A549 (cell line): ENCODE measurements around the gene ZBTB20. TPM values are rescaled to one million over a fixed set of nuclear protein-coding genes. Genes with fewer than 3 reads are reported as not detected.
"Not testable (repeated sequence)": the region's sequence is repeated elsewhere in the genome, so short reads cannot be mapped to it uniquely, and the experiment has no call there.

ENCODE experiments used
- ATAC-seq, 2 experiments: fragments of 200-7000 bp in 1 of 2; fragments of >200 bp in 1 of 2; cut with Nextera tagmentation in 1 of 2; cut with Tn5 transposase in 1 of 2; 3 replicates each; pipeline versions ENCODE4 v1.8.0 to v1.9.1; 2018 to 2020; ENCODE audit warnings: mild to moderate bottlenecking in 1 of 2, moderate library complexity in 1 of 2
- CTCF ChIA-PET: fragments of 300-600 bp; sonication (Branson Sonifier 250); formaldehyde crosslinking; extraction: SDS; loops from one replicate; lab custom pipeline; 2021; ENCODE audit warnings: antibody characterized with exemption, inconsistent platforms; lab: Yijun Ruan, JAX
- POLR2A ChIA-PET: fragments of 350-600 bp; formaldehyde crosslinking; extraction: SDS; loops from one replicate; lab custom pipeline; 2021; ENCODE audit warnings: antibody characterized with exemption, inconsistent platforms; lab: Yijun Ruan, JAX
- DNase-seq, 2 experiments: peaks; one replicate each; pipeline versions ENCODE4 v3.0.0 to v3.0.0-alpha.2; 2011 to 2016; ENCODE audit warnings: low read depth in 1 of 2, low spot score in 1 of 2
- FAIRE-seq: peaks from 2 replicates; lab custom pipeline; 2011; peaks lifted over from hg19 to GRCh38; lab: Jason Lieb, UNC
- H3K27ac ChIP-seq, 2 experiments: fragments of >200 bp; sonication (Bioruptor Twin); formaldehyde crosslinking; 3 replicates each; pipeline ENCODE4 v1.5.1; 2016 to 2017
- H3K4me1 ChIP-seq: fragments of >200 bp; sonication (Bioruptor Twin); formaldehyde crosslinking; 3 replicates; pipeline ENCODE4 v1.6.1; 2016
- H3K4me2 ChIP-seq: fragments of >200 bp; sonication (Bioruptor Twin); formaldehyde crosslinking; 3 replicates; pipeline ENCODE4 v1.6.1; 2016
- H3K4me3 ChIP-seq: fragments of >200 bp; sonication (Bioruptor Twin); formaldehyde crosslinking; 3 replicates; pipeline ENCODE4 v1.5.1; 2016
- H3K9me3 ChIP-seq: fragments of >200 bp; sonication (Bioruptor Twin); formaldehyde crosslinking; 3 replicates; pipeline ENCODE4 v1.6.1; 2016
- ATOH8 ChIP-seq: fragments of 250-450 bp; sonication (Bioruptor Pico); IDR thresholded peaks from 2 replicates; pipeline ENCODE4 v1.5.0; 2020; ENCODE audit warnings: low read depth, mild to moderate bottlenecking, moderate library complexity
- BCL3 ChIP-seq: fragments of >200 bp; sonication (Bioruptor Twin); formaldehyde crosslinking; IDR thresholded peaks from 3 replicates; pipeline ENCODE4 v1.6.1; 2016
- BHLHE40 ChIP-seq: IDR thresholded peaks from 2 replicates; pipeline ENCODE4 v1.6.1; 2012; ENCODE audit warnings: low read depth, low read length, inconsistent platforms
- CBX8 ChIP-seq: fragments of 200-600 bp; sonication (generic); IDR thresholded peaks from 2 replicates; pipeline ENCODE4 v1.6.1; 2016
- E2F6 ChIP-seq: IDR thresholded peaks from 2 replicates; pipeline ENCODE4 v1.6.1; 2012; ENCODE audit warnings: low read depth, borderline replicate concordance
- EHF ChIP-seq: fragments of 250-450 bp; sonication (Bioruptor Pico); IDR thresholded peaks from 2 replicates; pipeline ENCODE4 v1.5.0; 2020; ENCODE audit warnings: mild to moderate bottlenecking
- GATA3 ChIP-seq: IDR thresholded peaks from 2 replicates; pipeline ENCODE4 v1.6.1; 2012; ENCODE audit warnings: borderline replicate concordance
- HDAC2 ChIP-seq: fragments of 200-600 bp; sonication (generic); IDR thresholded peaks from 2 replicates; pipeline ENCODE4 v1.6.1; 2016
- HOXA7 ChIP-seq: fragments of 250-450 bp; sonication (Bioruptor Pico); IDR thresholded peaks from 2 replicates; pipeline ENCODE4 v1.5.0; 2020; ENCODE audit warnings: mild to moderate bottlenecking, moderate library complexity
- JUN ChIP-seq, 2 experiments: fragments of >200 bp; sonication (Bioruptor Twin); formaldehyde crosslinking; IDR thresholded peaks; 2 replicates in 1 of 2; 3 replicates in 1 of 2; pipeline ENCODE4 v1.6.1; 2016 to 2017
- KDM1A ChIP-seq: fragments of 200-600 bp; sonication (generic); IDR thresholded peaks from 2 replicates; pipeline ENCODE4 v1.6.1; 2016; ENCODE audit warnings: low read depth, mild to moderate bottlenecking
- KDM5A ChIP-seq: fragments of 200-600 bp; sonication (generic); IDR thresholded peaks from 2 replicates; pipeline ENCODE4 v1.6.1; 2016; ENCODE audit warnings: antibody characterized with exemption, mild to moderate bottlenecking
- MAZ ChIP-seq: fragments of 150-350 bp; IDR thresholded peaks from 2 replicates; pipeline ENCODE4 v1.6.1; 2014; ENCODE audit warnings: antibody characterized with exemption, low read depth, low read length, borderline replicate concordance
- MYC ChIP-seq: IDR thresholded peaks from 2 replicates; pipeline ENCODE4 v1.6.1; 2012; ENCODE audit warnings: mild to moderate bottlenecking, inconsistent platforms, low read length, improper control_type of control experiment, borderline replicate concordance
- PBX3 ChIP-seq: IDR thresholded peaks from 2 replicates; pipeline ENCODE4 v1.6.1; 2012
- RCOR1 ChIP-seq: fragments of 150-350 bp; IDR thresholded peaks from 2 replicates; pipeline ENCODE4 v1.6.1; 2014; ENCODE audit warnings: antibody characterized with exemption, low read length, low read depth
- RNF2 ChIP-seq: fragments of 200-600 bp; sonication (generic); IDR thresholded peaks from 2 replicates; pipeline ENCODE4 v1.6.1; 2016; ENCODE audit warnings: low read depth, mild to moderate bottlenecking, antibody characterized with exemption, moderate library complexity, borderline replicate concordance
- TP53 ChIP-seq: fragments of 250-450 bp; sonication (Bioruptor Pico); IDR thresholded peaks from 2 replicates; pipeline ENCODE4 v1.5.0; 2021; ENCODE audit warnings: mild to moderate bottlenecking, moderate library complexity
- USF2 ChIP-seq: fragments of 450-650 bp; IDR thresholded peaks from 2 replicates; pipeline ENCODE4 v1.6.1; 2014; ENCODE audit warnings: antibody characterized with exemption
- WGBS: methylation state at CpG from one replicate; pipeline ENCODE4 v1.1.6; 2017; ENCODE audit errors: missing lambda C conversion rate; 5-methylcytosine and 5-hydroxymethylcytosine counted together
- polyA plus RNA-seq, 4 experiments: library from polyadenylated mRNA; depleted of rRNA in 3 of 4; stranded (reverse); fragments of >200 nt; fragmentation: RNase III in 1 of 4; extraction: RNeasy Plus Mini Kit Qiagen cat#74134 plus additional on column Dnase treatment in 1 of 4; gene quantifications; 2 replicates in 3 of 4; 3 replicates in 1 of 4; pipeline ENCODE4 v1.2.3, GENCODE V29; 2011 to 2017

ZBTB20 gene
- polyA plus RNA-seq, 2 of the 4 experiments (the other 2 are of a cell fraction) = 0.85 to 5.0 TPM

GRCh38 chr3:115187149-115187757 lies 40.2 kb upstream of the ZBTB20 start:
- ATAC-seq (no peak), DNase-seq (no peak), FAIRE-seq (no peak)
- 31% methylated on average over 4 of the region's 4 CpGs for WGBS
- ChIA-PET CTCF (interaction anchor here (1.0 kb wide), 1 partner anchor 30 kb away, joined by 4 read pairs; no protein-coding TSS in a partner anchor), POLR2A (no interaction called here)
- Histone ChIP-seq H3K4me3 (no peak overlapping the region), H3K9me3 (no peaks in the 10 kb centered on the region), H3K4me1 (no peaks in the 10 kb centered on the region), H3K4me2 (no peak overlapping the region), H3K27ac (no peak overlapping the region)
- TF ChIP-seq RNF2 = no peak
- TF ChIP-seq MYC = no peak
- TF ChIP-seq BCL3 = no peak
- no peak for TF ChIP-seq HDAC2
- TF ChIP-seq BHLHE40 = no peak
- TF ChIP-seq KDM1A = no peak
- TF ChIP-seq E2F6 = no peak
- TF ChIP-seq GATA3 = no peak
- no peak for TF ChIP-seq MAZ
- TF ChIP-seq HOXA7 (CRISPR knock-in tag) = no peak
- TF ChIP-seq USF2 = no peak
- TF ChIP-seq EHF (CRISPR knock-in tag) = no peak
- TF ChIP-seq RCOR1 = no peak
- no peak for TF ChIP-seq CBX8
- no peak for TF ChIP-seq PBX3

GRCh38 chr3:115186351-115187148 lies 39.5 kb upstream of the ZBTB20 start:
- no peak overlapping the region for H3K4me3 ChIP-seq
- POLR2A ChIA-PET = no interaction called here
- ATAC-seq (no peak), DNase-seq (no peak), FAIRE-seq (no peak)
- TF ChIP-seq GATA3 (no peak), JUN (IDR thresholded peaks at IDR 0.05) (no peak), KDM5A (no peak), ATOH8 (CRISPR knock-in tag) (no peak), TP53 (CRISPR knock-in tag) (no peak)
- H3K27ac ChIP-seq = no peak overlapping the region
- H3K4me1 ChIP-seq = no peaks in the 10 kb centered on the region
- CTCF ChIA-PET = interaction anchor here (0.6 to 1.1 kb wide), 4 partner anchors 15 to 802 kb away, joined by 3 to 4 read pairs (median 3); no protein-coding TSS in a partner anchor
- no peaks in the 10 kb centered on the region for H3K9me3 ChIP-seq
- H3K4me2 ChIP-seq = no peak overlapping the region
- WGBS = 49% methylated on average over 6 of the region's 6 CpGs

GRCh38 chr3:115184859-115185572 lies 37.9 kb upstream of the ZBTB20 start:
- POLR2A ChIA-PET, H3K4me3 ChIP-seq, H3K27ac ChIP-seq, H3K4me2 ChIP-seq, FAIRE-seq, DNase-seq, H3K4me1 ChIP-seq, ATAC-seq, H3K9me3 ChIP-seq, CTCF ChIA-PET: not testable (repeated sequence)
- 88% methylated on average over 18 of the region's 32 CpGs for WGBS

- WGBS = 31% methylated on average over 10 of the region's 10 CpGs
- FAIRE-seq, H3K4me3 ChIP-seq, DNase-seq, H3K27ac ChIP-seq, H3K4me1 ChIP-seq, POLR2A ChIA-PET, H3K9me3 ChIP-seq, ATAC-seq: not testable (repeated sequence)
- peak overlapping the region; percentile 59 for H3K4me2 ChIP-seq
- CTCF ChIA-PET = interaction anchor here (0.6 to 1.2 kb wide), 3 partner anchors 29 to 795 kb away, joined by 3 to 5 read pairs (median 3); no protein-coding TSS in a partner anchor
Observed at GRCh38 chr3:115178930-115179329, 31.8 kb upstream of the ZBTB20 start.
